ENCODE measurements around the gene PSMC6. TPM values are rescaled to one million over a fixed set of nuclear protein-coding genes. Genes with fewer than 3 reads are reported as not detected.

PSMC6 gene
- total RNA-seq, 1 experiment from 2014 or later = 175 TPM

Other genes with a start within 250 kb of the PSMC6 start
- 3.9 and 5.0 TPM in 2 replicates for gene TXNDC16, start 154.7 kb upstream of the PSMC6 start, total RNA-seq (2014; rRNA removed; shearing (Covaris generic))
- 0.49 and 0.89 TPM in 2 replicates for gene GPR137C, start 154.4 kb upstream of the PSMC6 start, total RNA-seq (2014; rRNA removed; shearing (Covaris generic))
- 63.3 and 73.6 TPM in 2 replicates for gene ERO1A, start 11.6 kb upstream of the PSMC6 start, total RNA-seq (2014; rRNA removed; shearing (Covaris generic))
- 7.2 and 10.5 TPM in 2 replicates for gene STYX, start 23.0 kb downstream of the PSMC6 start, total RNA-seq (2014; rRNA removed; shearing (Covaris generic))
- gene GNPNAT1, start 84.4 kb downstream of the PSMC6 start, total RNA-seq (2014; rRNA removed; shearing (Covaris generic)) = 19.3 and 25.6 TPM in 2 replicates
- gene FERMT2, start 243.8 kb downstream of the PSMC6 start, total RNA-seq (2014; rRNA removed; shearing (Covaris generic)) = 47.1 and 53.5 TPM in 2 replicates

Data from H4 (cell line).